T-helper 2 cell treated with Interferon-gamma antibody and Interleukin-4, amounts not matched to agents 5 μg/mL and 100 μg/mL, for 36 hours (primary cell): ENCODE results near the gene MBD3L3.
"Not testable (repeated sequence)": the region's sequence is repeated elsewhere in the genome, so short reads cannot be mapped to it uniquely, and the experiment has no call there.

ENCODE experiments used
- DNase-seq: peaks from one replicate; pipeline ENCODE4 v3.0.0; 2021; ENCODE audit warnings: low spot score
- H3K27ac Mint-ChIP-seq: one replicate; pipeline ENCODE4 v1.8.0; 2021; ENCODE audit warnings: mild to moderate bottlenecking, mixed read lengths
- H3K27me3 Mint-ChIP-seq: one replicate; pipeline ENCODE4 v1.8.0; 2021; ENCODE audit warnings: low read depth, mixed read lengths
- H3K36me3 Mint-ChIP-seq: one replicate; pipeline ENCODE4 v1.8.0; 2021; ENCODE audit warnings: low read depth, mixed read lengths
- H3K4me1 Mint-ChIP-seq: one replicate; pipeline ENCODE4 v1.8.0; 2021; ENCODE audit warnings: low read depth, mixed read lengths
- H3K4me3 Mint-ChIP-seq: one replicate; pipeline ENCODE4 v1.8.0; 2022; ENCODE audit warnings: mild to moderate bottlenecking, moderate library complexity, mixed read lengths
- H3K9me3 Mint-ChIP-seq: one replicate; pipeline ENCODE4 v1.8.0; 2021; ENCODE audit warnings: mixed read lengths

MBD3L3 gene

DNA sequence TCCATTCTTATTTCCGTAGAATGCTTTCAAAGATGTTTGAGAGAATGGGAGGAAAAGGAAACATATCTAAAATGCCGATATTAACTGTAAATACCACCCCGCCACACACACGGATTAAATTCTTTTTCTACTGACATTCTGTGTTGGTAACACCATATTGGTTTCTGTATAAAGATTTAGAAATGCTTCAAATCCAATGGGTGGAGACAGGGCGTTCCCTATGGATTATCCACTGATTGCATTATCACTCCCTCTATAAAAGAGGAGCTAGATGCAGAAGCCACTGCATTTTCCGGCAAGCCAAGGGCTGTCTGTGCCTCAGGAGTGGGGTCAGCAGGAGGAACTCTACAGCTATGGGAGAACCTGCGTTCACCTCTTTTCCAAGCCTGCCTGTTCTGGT lies 9.5 kb downstream of the MBD3L3 start, which contains the start of gene MBD3L2:
TSS of gene MBD3L2 (plus strand) at position 301 of the 400 bp plus-strand sequence. CDS start at position 354, 53 bp downstream.
- not testable (repeated sequence) for H3K4me3 Mint-ChIP-seq, H3K36me3 Mint-ChIP-seq, H3K27ac Mint-ChIP-seq, H3K9me3 Mint-ChIP-seq, H3K27me3 Mint-ChIP-seq, DNase-seq, H3K4me1 Mint-ChIP-seq

DNA sequence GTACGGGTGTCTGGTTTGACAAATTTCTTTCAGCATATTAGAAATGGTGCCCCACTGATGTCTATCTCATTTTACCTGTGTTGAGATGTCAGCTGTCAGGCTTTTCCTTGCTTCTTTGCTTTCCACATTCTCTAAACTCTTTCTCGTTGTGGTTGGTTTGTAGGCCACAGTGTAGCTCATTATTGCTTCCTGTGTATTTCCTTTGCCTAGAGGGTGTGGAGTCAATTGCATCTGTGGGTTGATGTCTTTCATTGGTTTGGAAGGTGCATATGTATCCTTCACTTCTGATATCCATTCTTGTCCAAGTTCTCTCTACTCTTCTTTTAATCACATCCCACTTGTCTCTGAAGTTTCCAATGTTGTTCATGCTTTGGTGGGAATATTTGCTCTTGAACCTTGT lies 16.9 kb downstream of the MBD3L3 start:
- not testable (repeated sequence) for H3K27ac Mint-ChIP-seq, H3K4me1 Mint-ChIP-seq, H3K9me3 Mint-ChIP-seq, DNase-seq, H3K27me3 Mint-ChIP-seq, H3K36me3 Mint-ChIP-seq, H3K4me3 Mint-ChIP-seq

DNA sequence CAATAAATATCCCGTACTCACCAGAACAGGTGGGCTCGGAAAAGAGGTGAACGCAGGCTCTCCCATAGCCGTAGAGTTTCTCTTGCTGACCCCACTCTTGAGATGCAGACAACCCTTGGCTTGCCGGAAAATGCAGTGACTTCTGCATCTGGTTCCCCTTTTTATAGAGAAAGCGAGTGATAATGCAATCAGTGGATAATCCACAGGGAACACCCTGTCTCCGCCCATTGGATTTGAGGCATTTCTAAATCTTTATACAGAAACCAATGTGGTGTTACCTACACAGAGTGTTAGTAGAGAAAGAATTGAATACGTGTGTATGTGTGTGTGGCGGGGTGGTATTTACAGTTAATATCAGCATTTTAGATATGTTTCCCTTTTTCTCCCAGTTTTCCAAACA lies 18.4 kb downstream of the MBD3L3 start, which contains the start of gene MBD3L4:
TSS of gene MBD3L4 (minus strand) at position 101 of the 400 bp plus-strand sequence. CDS start at position 66, 35 bp downstream.
- not testable (repeated sequence) for H3K4me1 Mint-ChIP-seq, H3K4me3 Mint-ChIP-seq, H3K9me3 Mint-ChIP-seq, H3K27ac Mint-ChIP-seq, H3K27me3 Mint-ChIP-seq, H3K36me3 Mint-ChIP-seq, DNase-seq

DNA sequence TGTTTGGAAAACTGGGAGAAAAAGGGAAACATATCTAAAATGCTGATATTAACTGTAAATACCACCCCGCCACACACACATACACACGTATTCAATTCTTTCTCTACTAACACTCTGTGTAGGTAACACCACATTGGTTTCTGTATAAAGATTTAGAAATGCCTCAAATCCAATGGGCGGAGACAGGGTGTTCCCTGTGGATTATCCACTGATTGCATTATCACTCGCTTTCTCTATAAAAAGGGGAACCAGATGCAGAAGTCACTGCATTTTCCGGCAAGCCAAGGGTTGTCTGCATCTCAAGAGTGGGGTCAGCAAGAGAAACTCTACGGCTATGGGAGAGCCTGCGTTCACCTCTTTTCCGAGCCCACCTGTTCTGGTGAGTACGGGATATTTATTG lies 28.2 kb downstream of the MBD3L3 start, which contains the start of gene MBD3L5:
TSS of gene MBD3L5 (plus strand) at position 301 of the 400 bp plus-strand sequence. CDS start at position 335, 34 bp downstream.
- H3K36me3 Mint-ChIP-seq, H3K4me1 Mint-ChIP-seq, H3K27ac Mint-ChIP-seq, H3K27me3 Mint-ChIP-seq, H3K9me3 Mint-ChIP-seq, DNase-seq, H3K4me3 Mint-ChIP-seq: not testable (repeated sequence)

DNA sequence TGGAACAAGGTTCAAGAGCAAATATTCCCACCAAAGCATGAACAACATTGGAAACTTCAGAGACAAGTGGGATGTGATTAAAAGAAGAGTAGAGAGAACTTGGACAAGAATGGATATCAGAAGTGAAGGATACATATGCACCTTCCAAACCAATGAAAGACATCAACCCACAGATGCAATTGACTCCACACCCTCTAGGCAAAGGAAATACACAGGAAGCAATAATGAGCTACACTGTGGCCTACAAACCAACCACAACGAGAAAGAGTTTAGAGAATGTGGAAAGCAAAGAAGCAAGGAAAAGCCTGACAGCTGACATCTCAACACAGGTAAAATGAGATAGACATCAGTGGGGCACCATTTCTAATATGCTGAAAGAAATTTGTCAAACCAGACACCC lies 29.7 kb downstream of the MBD3L3 start:
- H3K4me3 Mint-ChIP-seq, H3K9me3 Mint-ChIP-seq, H3K27ac Mint-ChIP-seq, H3K4me1 Mint-ChIP-seq, DNase-seq, H3K27me3 Mint-ChIP-seq, H3K36me3 Mint-ChIP-seq: not testable (repeated sequence)

DNA sequence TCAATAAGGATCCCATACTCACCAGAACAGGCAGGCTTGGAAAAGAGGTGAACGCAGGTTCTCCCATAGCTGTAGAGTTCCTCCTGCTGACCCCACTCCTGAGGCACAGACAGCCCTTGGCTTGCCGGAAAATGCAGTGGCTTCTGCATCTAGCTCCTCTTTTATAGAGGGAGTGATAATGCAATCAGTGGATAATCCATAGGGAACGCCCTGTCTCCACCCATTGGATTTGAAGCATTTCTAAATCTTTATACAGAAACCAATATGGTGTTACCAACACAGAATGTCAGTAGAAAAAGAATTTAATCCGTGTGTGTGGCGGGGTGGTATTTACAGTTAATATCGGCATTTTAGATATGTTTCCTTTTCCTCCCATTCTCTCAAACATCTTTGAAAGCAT lies 37.1 kb downstream of the MBD3L3 start, which contains the start of gene MBD3L2B:
TSS of gene MBD3L2B (minus strand) at position 101 of the 400 bp plus-strand sequence. CDS start at position 67, 34 bp downstream.
- H3K4me1 Mint-ChIP-seq, H3K9me3 Mint-ChIP-seq, H3K36me3 Mint-ChIP-seq, H3K4me3 Mint-ChIP-seq, H3K27me3 Mint-ChIP-seq, DNase-seq, H3K27ac Mint-ChIP-seq: not testable (repeated sequence)

DNA sequence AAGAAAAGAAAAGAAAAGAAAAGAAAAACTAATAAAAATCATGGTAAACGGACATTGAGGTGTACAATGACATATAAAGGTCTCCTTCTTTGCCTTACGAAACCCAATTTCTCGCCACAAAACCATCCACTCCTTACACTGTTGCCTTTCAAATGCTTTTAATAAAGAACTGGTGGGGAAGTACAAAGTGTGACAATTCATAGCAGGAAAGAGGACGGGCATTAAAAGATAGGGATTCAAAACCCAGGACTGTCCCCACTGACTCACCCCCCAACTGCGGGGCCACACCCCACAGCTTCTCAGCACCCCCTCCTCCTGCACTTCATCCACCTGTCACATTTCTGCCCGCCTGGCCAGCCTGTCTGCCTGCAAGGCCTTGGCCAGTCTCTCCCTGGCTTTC lies 39.6 kb downstream of the MBD3L3 start:
- Mint-ChIP-seq H3K27ac (no peak overlapping the region), H3K27me3 (no peaks in the 10 kb centered on the region), H3K9me3 (no peaks in the 10 kb centered on the region), H3K36me3 (no peaks in the 10 kb centered on the region), H3K4me1 (peaks cover 4% of the 10 kb centered on the region), H3K4me3 (no peak overlapping the region)
- DNase-seq, result no peak

DNA sequence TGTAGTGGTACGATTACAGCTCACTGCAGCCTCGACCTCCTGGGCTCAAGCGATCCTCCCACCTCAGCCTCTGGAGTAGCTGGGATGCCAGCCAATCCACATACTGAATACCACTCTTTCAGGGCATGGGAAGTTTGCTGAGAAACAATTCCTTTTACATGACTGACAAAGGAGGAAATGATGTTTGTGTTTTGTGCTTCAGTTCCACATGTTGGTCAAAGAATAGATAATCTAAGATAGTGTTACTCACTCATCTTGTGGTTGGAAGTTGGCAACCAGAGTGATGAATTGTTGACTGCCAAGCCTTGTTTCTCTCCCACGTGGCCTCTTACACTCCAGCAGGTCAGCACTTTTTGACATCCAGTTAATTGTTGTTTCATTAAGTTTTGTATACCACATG lies 44.8 kb downstream of the MBD3L3 start:
- no peak overlapping the region for H3K4me3 Mint-ChIP-seq
- no peaks in the 10 kb centered on the region for H3K27me3 Mint-ChIP-seq
- H3K9me3 Mint-ChIP-seq, result peaks cover 4% of the 10 kb centered on the region
- H3K27ac Mint-ChIP-seq, result peak overlapping the region; percentile 49
- peaks cover 4% of the 10 kb centered on the region for H3K36me3 Mint-ChIP-seq
- H3K4me1 Mint-ChIP-seq, result peaks cover 32% of the 10 kb centered on the region
- peak; percentile 41 for DNase-seq

DNA sequence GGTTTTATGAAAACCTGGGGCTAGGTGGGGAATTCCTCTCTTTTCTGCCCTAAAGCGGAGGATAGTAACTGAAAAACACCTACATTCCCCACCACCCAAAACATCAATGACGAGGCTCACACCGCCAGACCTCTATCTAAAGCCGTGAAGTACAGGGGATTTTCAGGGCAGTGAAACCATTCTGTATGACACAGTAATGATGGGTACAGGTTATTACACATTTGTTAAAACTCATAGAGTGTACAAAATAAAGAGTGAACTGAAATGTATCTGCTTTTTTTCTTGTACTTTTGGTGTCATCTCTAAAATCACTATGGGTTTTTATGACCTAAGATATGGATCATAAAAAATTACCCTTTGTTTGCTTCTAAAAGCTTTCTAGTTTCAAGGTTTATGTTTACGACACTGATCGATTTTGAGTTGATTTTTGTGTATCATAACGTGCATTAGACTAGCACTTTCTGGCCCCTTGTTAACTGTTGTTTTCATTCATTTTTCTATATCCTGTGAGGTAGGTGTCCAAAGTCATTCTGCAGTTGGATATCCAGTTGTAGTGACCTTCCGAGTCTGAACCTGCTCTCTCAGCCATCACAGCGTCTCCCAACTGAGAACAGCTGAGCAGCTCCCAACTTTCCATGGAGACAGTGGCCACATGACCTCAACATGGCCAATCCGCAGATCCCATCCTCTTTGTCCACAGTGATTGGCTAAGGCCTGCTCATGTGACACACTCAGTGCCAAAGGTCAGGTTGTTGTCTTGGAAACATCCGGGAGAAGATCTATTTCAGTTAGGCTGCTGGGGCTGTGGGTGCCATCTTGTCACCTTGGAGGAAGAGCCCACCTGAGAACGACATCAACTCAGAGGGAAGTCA lies 47.5 kb downstream of the MBD3L3 start:
- H3K4me3 Mint-ChIP-seq, result no peak overlapping the region
- no peaks in the 10 kb centered on the region for H3K27me3 Mint-ChIP-seq
- H3K36me3 Mint-ChIP-seq, result peaks cover 4% of the 10 kb centered on the region
- DNase-seq, result peak; percentile 30
- no peak overlapping the region for H3K27ac Mint-ChIP-seq
- peaks cover 4% of the 10 kb centered on the region for H3K9me3 Mint-ChIP-seq
- H3K4me1 Mint-ChIP-seq, result peaks cover 38% of the 10 kb centered on the region

DNA sequence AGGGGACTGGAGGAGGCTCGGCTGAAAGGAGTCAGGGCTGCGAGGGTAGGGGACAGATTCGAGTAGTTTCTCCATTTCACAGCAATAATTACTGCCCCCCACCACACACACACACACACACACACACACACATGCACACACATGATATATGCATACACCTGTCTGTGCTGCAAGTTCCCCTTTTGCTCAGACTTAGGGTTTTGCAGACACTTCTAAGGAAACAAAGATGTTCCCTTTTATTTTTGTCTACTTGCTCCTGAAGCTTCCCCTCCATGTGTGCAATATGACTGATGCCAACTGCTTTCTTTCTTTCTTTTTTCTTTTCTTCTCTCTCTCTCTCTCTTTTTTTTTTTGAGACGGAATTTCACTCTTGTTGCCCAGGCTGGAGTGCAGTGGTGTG lies 50.6 kb downstream of the MBD3L3 start:
- no peaks in the 10 kb centered on the region for H3K27me3 Mint-ChIP-seq
- DNase-seq, result no peak
- no peak overlapping the region for H3K27ac Mint-ChIP-seq
- H3K4me3 Mint-ChIP-seq, result no peak overlapping the region
- peaks cover 28% of the 10 kb centered on the region for H3K4me1 Mint-ChIP-seq
- peaks cover 4% of the 10 kb centered on the region for H3K36me3 Mint-ChIP-seq
- peaks cover 4% of the 10 kb centered on the region for H3K9me3 Mint-ChIP-seq
